ENCODE measurements around the gene TTC39C.

The TTC39C gene

DNA sequence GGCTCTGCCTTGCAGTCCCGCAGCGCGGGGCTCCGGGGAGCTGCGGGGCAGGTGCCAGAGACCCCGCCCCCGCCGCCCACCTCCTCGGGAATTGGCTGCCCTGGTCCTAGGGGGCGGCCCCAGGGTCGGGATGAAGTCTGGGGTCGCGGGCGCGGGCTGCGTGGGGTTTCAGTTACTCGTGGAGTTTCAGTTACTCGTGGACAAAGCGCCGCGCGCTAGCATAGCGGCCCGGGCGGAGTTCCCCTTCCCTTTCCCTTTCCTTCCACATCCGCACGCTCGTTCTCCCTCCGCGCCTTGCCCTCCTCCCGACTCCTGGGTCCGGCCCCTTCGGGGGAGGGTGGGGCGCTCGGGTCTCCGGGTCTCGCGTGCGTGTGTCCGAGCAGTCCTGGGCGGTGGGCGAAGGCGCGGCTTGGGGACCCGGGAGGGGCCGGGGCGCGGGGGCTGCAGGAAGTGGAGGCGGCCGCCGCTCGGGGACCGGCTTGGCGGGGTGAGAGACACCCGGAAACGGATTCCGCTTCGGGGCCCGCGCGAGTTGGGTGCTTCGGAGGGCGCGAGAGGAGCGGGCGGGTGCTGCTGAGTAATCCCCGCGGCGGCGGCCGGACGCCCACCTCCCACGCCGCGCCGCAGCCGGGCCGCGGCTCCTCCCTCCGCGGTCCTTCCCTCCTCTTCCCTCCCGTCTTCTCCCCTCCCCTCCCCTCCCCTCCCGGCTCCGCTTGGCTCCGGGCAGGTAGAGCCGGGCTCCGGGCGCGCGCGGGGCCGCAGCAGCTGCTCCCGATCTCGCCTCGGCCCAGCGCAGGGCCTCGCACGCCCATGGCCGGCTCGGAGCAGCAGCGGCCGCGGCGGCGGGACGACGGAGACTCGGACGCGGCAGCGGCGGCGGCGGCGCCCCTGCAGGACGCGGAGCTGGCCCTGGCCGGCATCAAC, at the start of gene TTC39C:
Gene TTC39C, plus strand, starts transcription at position 693 of the 924 bp plus-strand sequence. Its CDS starts 118 bp downstream, at position 811.
- FAIRE-seq (no peak), DNase-seq (ENCODE audit: insufficient read length, low spot score) (peak; percentile 33)

DNA sequence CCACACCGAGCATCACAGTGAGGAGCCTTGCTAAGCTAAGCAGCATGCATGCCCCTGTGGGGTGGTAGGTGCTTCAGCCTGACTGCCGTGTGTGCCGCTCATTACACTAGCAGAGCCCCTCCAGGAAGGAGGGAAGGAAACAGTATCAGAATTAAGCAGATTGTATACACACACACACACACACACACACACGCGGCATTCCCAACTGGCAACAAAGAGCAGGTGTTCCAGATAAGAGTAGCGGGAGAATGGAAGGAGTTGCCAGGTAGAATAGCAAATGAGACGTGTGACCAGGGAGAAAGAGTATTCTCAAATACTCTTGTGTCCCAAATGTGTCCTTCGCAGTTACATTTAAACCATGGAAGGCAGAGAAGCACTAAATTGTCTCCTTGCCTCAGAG, 47.6 kb upstream of the TTC39C start:
- FAIRE-seq, result no peak
- DNase-seq (ENCODE audit: insufficient read length, low spot score), result no peak

DNA sequence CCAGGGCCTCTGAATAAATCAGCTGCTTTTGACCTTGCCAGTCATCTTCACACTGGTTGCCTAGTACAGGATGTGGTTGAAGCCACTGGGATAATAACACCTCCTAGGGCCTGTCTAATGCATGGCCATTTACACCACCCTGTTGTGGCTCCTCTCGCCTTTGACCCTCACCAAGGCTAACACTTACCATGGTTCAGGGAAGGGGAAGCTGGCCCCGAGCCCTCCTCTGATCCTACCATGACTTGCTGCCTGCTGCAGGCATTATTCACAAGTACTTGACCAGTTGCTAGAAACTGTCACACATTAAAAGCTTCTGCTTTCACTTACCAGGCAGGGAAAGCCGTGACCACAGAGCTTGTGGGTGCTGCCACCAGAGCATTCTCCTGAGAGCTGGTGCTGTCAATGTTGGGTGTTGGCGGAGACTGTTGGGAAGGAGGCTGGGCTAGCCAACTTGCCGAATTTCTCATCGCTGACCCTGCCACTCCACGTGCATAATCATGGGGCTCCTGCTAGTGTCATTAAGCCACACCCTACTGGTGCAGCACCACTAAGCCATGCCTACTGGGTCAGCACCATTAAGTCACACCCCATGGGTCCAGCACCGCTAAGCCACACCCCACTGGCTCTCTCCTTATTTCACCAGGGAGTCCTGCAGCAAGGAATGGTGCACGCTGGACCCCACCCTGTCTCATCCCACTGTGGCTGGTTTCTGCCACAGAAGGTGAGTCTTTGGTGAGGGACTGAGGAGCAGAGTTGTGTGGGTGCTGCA, 47.0 kb upstream of the TTC39C start:
- no peak for DNase-seq (ENCODE audit: insufficient read length, low spot score)

DNA sequence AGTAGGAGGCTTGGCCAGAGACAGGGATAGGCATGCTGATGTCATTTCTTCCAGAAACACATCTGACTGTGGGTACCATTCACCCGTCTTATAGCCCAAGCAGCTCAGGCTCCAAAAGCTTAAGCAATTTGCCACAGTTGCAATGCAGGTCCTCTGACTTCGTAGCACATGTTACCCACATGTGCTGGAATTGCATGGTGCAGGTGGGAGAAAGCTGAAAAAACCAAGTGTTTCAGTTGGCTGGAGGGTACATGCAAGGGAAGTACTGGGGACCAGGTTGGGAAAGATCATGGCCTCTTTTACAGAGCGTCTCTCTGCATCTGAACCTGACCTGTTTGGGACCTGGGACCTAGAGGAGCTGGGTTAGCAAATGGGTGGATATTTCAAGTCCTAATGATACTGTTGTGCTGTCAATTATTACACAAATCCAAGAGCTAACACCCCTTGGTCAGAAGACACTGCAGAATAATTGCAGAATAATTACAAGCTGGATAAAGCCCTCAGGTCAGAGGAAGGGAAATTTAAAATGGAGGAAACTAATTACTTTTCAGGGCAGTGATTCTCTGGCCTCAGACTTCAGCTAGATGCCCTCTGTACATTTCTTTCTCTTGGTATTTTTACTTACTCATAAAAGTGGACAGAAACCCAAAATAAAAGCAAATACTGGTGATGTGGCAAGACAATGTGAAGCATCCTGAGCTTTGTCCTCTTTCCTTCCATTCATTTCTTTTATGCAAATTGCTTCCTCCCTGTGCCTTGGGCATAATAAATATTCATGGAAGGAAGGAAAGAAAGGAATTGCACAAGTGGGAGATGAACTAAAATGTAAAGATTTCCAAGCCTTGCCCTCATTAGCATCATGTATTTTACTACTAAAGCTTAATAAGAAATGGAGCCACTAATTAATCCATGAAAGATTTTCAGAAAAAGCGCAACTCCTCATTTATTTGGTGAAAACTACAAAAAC, 45.6 kb upstream of the TTC39C start:
- no peak for FAIRE-seq
- DNase-seq (ENCODE audit: insufficient read length, low spot score), result no peak

More for the DNA sequence above, 47.0 kb upstream of the TTC39C start:
- FAIRE-seq, result no peak

DNA sequence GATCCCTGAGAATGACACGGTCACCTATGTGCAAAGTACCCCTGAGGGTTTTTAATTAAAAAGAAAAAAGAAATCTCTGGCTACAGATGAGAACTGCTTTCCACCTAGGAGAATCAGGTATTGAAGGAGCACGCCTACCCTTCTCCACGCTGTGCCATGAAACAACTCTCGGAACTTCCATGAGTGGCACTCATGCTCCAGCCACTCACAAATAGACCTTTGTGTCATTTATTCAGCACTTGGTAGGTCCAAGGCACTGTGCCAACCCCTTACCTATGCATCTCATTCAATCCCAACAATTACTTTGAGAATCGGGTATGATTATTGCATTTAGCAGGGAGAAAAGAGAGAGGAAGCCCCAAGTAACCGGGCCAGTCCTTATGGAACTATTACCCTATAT, 44.9 kb upstream of the TTC39C start:
- DNase-seq (ENCODE audit: insufficient read length, low spot score) (no peak), FAIRE-seq (no peak)

DNA sequence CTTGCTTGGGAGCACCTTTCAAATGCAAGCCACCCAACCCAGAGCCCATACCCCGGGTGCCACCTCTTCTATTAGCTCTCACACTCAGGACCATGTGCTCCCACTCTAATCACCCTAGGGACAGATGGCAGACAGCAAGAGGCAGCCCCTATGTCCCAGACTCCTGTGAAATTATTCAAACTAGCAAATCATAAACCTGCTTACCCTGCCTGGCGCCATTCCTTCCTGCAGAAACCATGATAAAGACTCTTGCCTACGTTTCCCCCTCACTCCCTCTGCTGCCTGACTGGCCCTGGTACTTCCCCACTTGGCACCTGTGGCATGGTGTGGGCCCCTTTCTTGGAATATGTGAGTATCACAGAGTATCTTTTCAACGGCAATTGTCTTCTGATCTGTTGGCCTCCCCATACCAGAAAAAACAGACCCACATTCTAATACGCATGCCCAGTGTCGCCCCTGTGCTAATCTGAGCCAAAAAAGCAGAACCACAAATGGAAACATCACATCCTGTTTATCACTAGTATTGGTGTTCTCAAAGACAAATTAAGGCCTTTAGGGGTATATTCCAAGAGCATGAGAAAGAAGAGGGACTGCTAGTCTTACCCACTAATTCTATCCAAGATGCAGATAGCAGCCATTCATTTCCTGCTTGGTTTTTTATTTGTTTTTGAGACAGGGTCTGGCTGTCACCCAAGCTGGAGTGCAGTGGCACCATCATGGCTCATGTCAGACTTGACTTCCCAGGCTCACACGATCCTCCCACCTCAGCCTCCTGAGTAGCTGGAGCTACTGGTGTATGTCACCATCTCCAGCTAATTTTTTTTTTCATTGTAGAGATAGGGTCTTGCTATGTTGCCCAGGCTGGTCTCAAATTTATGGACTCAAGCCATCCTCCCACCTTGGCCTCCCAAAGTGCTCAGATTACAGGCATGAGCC, 44.1 kb upstream of the TTC39C start:
- FAIRE-seq, result no peak
- DNase-seq (ENCODE audit: insufficient read length, low spot score), result no peak

DNA sequence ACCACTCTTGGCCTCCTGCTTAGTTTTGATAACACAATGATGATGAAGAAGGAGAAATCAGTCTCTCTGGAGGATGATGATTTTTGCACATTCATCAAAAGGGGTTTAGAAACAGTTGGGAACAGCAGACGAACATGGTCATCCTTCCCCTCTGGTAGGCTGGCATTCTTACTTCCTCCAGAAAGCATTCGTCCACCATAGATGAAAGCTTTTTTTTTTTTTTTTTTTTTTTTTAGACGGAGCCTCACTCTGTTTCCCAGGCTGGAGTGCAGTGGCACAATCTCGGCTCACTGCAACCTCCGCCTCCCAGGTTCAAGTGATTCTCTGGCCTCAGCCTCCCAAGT, 43.5 kb upstream of the TTC39C start:
- FAIRE-seq (no peak), DNase-seq (ENCODE audit: insufficient read length, low spot score) (no peak)

DNA sequence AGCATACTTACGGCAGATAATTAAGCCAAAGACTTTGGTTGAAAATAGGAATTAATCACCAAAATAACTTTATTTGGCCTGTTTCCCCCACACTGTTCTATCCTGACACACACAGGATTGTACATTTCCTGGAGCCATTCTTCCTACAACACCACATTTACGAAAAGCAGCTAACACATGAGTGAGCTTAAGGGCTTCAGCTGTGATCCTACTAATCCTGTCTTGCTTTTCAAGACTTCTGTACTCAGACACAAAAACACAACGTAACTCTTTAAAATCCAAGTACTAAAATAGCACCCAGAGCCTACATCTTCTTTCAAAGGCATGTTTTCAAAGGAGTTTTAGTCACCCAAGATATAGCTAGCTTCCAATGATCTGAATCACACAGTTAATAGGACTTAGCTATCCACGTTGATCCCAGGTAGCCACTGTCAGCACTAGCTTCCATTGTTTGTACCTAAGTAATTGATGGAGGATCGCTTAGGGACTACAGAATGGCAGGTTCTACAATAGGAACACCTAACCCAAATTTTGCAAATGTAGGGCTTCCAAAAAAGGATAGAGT, 42.8 kb upstream of the TTC39C start:
- DNase-seq (ENCODE audit: insufficient read length, low spot score) (no peak), FAIRE-seq (no peak)

DNA sequence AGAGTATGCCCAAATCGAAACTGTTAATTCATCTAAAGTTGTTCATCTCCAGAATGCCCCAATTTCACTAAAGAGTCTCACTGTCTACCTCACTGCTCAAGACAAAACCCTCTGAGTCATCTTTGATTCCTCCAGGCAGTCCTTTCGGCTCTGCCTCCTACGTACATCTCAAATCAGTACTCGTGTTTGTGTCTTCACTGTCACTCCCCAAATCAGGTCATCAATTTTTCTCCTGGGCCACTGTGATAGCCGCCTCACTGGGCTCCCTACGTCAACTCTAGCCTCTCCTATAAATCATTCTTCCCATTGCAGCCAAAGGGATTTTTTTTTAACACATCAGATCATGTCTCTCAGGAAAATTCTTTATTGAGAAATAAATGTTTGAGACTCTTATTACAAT, 42.1 kb upstream of the TTC39C start:
- FAIRE-seq (no peak), DNase-seq (ENCODE audit: insufficient read length, low spot score) (no peak)

DNA sequence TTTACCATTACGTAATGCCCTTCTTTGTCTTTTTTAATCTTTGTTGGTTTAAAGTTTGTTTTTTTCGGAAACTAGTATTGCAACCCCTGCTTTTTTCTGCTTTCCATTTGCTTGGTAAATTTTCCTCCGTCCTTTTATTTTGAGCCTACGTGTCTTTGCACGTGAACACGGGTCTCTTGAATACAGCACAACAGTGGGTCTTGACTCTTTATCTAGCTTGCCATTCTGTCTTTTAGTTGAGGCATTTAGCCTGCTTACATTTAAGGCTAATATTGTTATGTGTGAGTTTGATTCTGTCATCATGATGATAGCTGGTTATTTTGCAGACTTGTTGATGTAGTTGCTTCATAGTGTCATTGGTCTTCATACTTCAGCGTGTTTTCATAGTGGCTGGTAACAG, 37.5 kb upstream of the TTC39C start:
- FAIRE-seq (no peak), DNase-seq (ENCODE audit: insufficient read length, low spot score) (no peak)

DNA sequence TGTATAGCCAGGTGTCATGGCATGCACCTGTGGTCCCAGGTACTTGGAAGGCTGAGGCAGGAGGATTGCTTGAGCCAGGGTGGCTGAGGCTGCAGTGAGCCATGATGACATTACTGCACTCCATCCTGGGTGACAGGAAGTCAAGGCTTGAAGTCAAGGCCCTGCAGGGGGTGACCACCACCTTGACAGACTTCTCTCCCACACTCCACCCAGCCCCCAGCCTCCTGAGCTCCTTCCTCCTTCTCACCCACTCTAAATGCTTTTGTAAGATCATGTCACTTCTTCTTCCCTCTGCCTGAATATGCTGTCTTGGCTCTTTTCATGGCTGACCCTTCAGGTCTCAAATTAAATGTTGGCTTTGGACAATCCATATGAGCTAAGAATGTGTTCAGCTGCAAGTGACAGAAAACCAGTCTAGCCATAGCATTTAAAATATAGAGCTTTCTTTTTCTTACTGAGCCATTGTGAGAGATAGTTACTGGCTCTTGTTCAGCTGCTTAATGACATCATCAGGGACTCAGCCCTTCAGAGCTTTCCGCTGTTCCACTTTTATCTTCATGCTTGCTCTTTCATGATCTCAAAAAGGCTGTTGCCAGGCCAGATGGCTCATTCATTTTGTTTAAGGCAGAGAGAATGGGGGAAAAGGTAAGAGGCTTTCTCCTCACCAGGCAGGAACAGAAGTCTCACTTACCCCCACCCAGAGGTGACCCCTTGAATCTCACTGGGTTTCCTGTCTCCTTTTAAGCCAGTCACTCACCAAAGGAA, 36.7 kb upstream of the TTC39C start:
- DNase-seq (ENCODE audit: insufficient read length, low spot score) (no peak), FAIRE-seq (no peak)

DNA sequence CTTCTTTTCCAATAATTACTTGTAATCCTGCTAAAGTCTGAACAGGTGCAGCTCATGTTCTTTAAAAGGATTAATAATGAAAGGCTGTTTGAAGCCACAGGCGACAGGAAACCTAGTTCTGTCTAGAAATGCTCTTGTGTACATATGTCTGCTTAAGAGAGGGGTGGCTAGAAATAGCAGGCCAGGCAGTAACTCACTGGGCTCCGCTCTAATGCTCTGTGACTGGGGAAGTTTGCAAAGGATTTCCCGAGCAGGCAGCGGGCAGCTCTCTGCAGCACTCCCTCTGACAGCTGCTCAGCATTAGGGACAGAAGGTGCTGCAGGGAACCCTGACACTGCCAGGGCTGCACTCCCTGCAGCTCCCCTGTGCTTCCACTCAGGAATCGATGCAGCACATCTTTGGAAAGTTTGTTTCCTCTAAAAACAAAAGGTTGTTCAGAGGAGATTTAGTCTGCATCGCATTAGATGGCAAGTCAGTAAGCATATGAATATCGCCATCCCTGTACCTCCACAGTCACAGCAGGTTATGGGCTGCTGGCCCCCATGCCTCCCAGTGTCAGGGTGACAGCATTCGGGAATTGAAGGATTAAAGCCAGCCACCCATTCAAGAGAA, 33.1 kb upstream of the TTC39C start:
- no peak for DNase-seq (ENCODE audit: insufficient read length, low spot score)
- FAIRE-seq, result no peak

DNA sequence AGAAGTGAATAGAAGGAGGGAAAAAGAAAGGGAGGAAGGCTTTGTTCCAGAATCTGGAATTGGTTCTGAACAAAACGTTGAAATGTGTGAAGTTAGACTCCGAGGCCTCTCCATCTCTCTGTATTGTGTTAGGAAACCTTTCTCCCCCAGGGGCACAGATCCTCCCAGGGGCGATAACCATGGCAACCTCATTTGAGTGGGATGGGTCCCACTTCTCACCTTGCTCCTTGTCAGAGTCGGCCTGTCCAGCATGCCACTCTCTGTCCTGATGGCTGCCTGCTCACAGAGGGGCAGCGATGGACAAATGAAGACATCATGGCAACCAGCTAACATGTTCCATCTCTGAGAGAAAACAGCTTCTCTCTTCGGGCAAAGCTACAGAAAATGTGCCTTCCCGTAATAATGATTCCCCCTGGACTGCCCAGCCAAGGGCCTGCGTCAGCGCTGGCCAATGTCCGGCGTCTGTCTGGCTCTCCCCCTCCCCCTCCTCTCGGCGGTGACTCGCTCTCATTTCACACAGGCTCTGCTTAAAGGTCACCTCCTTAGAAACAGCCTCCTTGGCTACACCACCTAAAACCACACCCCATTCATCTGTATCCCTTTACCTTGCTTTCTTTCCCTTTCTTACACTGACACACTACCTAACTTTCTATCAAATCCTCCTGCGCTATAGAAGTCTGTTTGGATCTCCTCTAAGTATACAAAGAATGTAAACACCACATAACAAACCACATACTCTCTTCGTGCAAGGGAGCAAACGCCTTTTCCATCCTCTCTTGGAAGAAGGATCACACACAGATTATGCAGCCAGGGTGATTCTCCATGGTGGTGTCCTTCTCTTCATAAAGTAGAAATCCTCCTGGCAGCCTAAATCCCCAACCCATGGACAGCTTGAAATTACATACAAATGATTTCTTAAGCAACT, 32.1 kb upstream of the TTC39C start:
- no peak for FAIRE-seq
- peak; percentile 10 for DNase-seq (ENCODE audit: insufficient read length, low spot score)

DNA sequence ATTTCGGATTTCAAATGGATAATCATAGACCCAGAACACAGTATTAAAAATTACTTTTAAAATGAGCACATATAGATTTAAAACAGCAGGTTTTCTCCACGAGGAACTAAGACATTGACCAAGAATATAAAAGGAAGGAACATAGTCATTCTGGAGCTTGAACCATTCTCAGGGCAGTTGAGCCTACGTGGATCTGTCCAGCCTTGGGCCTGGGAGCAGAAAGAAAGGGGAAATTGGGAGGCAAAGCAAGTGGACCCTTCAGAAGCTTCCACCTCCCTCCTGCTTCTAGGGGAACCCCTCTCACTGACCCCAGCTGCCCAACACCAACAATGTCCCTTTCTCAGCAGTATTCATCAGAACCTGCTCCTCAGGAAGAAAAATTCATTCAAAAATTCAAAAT, 31.4 kb upstream of the TTC39C start:
- no peak for FAIRE-seq
- DNase-seq (ENCODE audit: insufficient read length, low spot score), result no peak

DNA sequence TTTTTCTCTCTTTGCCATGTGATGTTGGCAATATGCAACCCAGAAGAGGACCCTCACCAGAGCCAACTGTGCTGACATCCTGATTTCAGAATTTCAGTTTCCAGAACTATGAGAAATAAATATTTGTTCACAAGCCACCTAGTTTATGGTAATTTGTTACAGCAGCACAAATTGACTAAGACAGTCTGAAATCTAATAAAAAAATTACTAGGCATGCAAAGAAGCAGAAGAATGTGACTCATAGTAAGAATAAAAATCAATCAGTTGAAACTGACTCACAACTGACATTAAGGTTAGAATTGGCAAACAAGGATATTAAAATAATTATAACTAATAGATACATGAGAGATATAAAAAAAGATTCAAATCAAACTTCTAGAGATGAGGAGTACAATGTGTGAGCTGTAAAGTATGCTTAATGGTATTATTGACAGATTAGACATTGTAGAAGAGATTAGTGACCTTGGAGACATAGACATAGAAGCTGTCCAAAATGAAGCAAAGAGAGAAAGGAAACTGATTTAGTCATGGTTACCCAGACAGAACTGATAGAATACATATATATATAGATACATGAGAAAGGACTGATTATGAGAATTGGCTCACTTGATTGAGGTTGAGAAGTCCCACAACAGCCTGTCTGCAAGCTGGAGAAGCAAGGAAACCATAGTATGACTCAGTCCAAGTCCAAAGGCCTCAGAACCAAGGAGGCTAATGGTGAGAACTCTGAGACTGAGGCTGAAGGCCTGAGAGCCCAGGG, 27.8 kb upstream of the TTC39C start:
- no peak for DNase-seq (ENCODE audit: insufficient read length, low spot score)
- FAIRE-seq, result no peak
